HepG2 (cell line): ENCODE results near the gene SLC12A5. TPM values are rescaled to one million over a fixed set of nuclear protein-coding genes. Genes with fewer than 3 reads are reported as not detected.

ENCODE experiments used
- DNMT3B ChIP-seq: conservative IDR thresholded peaks from 2 replicates; pipeline ENCODE4 v1.6.1; 2016; ENCODE audit warnings: missing biosample characterization, control low read depth
- KAT2B ChIP-seq: fragments of 150-350 bp; IDR thresholded peaks from 2 replicates; pipeline ENCODE4 v1.6.1; 2014; ENCODE audit warnings: low read depth, low read length, borderline replicate concordance
- NCOA5 ChIP-seq: sonication (generic); formaldehyde crosslinking; IDR thresholded peaks from 2 replicates; pipeline ENCODE4 v1.4.0; 2020; ENCODE audit warnings: missing genetic modification reagents
- SP2 ChIP-seq: sonication (generic); formaldehyde crosslinking; IDR thresholded peaks from 2 replicates; pipeline ENCODE4 v1.5.1; 2020; ENCODE audit warnings: mild to moderate bottlenecking, missing genetic modification reagents
- SRSF9 ChIP-seq: fragments of 200-400 bp; formaldehyde crosslinking; IDR thresholded peaks from 2 replicates; pipeline ENCODE4 v1.6.1; 2018; ENCODE audit warnings: borderline replicate concordance, mild to moderate bottlenecking, low read depth, low read length; ENCODE audit not compliant: insufficient read depth, poor library complexity, severe bottlenecking
- ZFX ChIP-seq: sonication (generic); formaldehyde crosslinking; IDR thresholded peaks from 2 replicates; pipeline ENCODE4 v1.4.0; 2020; ENCODE audit warnings: mild to moderate bottlenecking, low read depth, missing genetic modification reagents, moderate library complexity
- ZNF550 ChIP-seq: sonication (generic); formaldehyde crosslinking; IDR thresholded peaks from 2 replicates; pipeline ENCODE4 v1.4.0; 2020; ENCODE audit warnings: mild to moderate bottlenecking, missing genetic modification reagents, borderline replicate concordance
- ZNF562 ChIP-seq: sonication (generic); formaldehyde crosslinking; IDR thresholded peaks from 2 replicates; pipeline ENCODE4 v1.8.0; 2022; ENCODE audit warnings: missing genetic modification reagents, borderline replicate concordance
- ZNF615 ChIP-seq: sonication (generic); formaldehyde crosslinking; IDR thresholded peaks from 2 replicates; pipeline ENCODE4 v1.5.0; 2020; ENCODE audit warnings: mild to moderate bottlenecking, missing genetic modification reagents, borderline replicate concordance
- ZNF776 ChIP-seq: sonication (generic); formaldehyde crosslinking; IDR thresholded peaks from 2 replicates; pipeline ENCODE4 v1.4.0; 2020; ENCODE audit warnings: mild to moderate bottlenecking, missing genetic modification reagents
- polyA plus RNA-seq, 8 experiments: library from polyadenylated mRNA; depleted of rRNA in 3 of 8; stranded (reverse) in 7 of 8; unstranded in 1 of 8; fragments of >200 nt; fragmentation: Illumina TruSeq in 4 of 8; extraction: Trizol in 4 of 8; gene quantifications; 2 replicates each; pipeline versions ENCODE4 v1.2.1 to v1.2.3, GENCODE V29; 2011 to 2016; ENCODE audit warnings: low read depth in 4 of 8, missing spikeins in 1 of 8, mixed read lengths in 1 of 8; ENCODE audit not compliant: insufficient read depth in 1 of 8
- total RNA-seq, 5 experiments: library from RNA; depleted of rRNA; stranded (reverse); fragments of >200 nt; fragmentation: Illumina TruSeq; extraction: Trizol; gene quantifications; 2 replicates each; pipeline ENCODE4 v1.2.3, GENCODE V29; 2016; ENCODE audit warnings: low read depth in 1 of 5
- TF ChIP-seq, protein P1 (sequence below): sonication (generic); formaldehyde crosslinking; IDR thresholded peaks from 2 replicates; pipeline ENCODE4 v1.4.0; 2020; ENCODE audit warnings: missing genetic modification reagents, borderline replicate concordance
- TF ChIP-seq, protein P2 (sequence below): sonication (generic); IDR thresholded peaks from 2 replicates; pipeline ENCODE4 v1.6.1; 2016; ENCODE audit warnings: low read depth, borderline replicate concordance
- TF ChIP-seq, protein P3 (sequence below): sonication (generic); formaldehyde crosslinking; conservative IDR thresholded peaks from 2 replicates; pipeline ENCODE4 v1.5.0; 2020; ENCODE audit warnings: missing genetic modification reagents
- TF ChIP-seq, protein P4 (sequence below): sonication (generic); formaldehyde crosslinking; IDR thresholded peaks from 2 replicates; pipeline ENCODE4 v1.9.0; 2021; ENCODE audit warnings: missing genetic modification reagents, borderline replicate concordance
- TF ChIP-seq, protein P5 (sequence below): sonication (generic); formaldehyde crosslinking; IDR thresholded peaks from 2 replicates; pipeline ENCODE4 v1.4.0; 2020; ENCODE audit warnings: missing genetic modification reagents, borderline replicate concordance

Gene SLC12A5
- total and polyA plus RNA-seq, 2 of the 13 experiments (the other 11 are each of a cell fraction or from before 2014, with no cell fraction given), result 4.3 to 5.4 TPM

DNA sequence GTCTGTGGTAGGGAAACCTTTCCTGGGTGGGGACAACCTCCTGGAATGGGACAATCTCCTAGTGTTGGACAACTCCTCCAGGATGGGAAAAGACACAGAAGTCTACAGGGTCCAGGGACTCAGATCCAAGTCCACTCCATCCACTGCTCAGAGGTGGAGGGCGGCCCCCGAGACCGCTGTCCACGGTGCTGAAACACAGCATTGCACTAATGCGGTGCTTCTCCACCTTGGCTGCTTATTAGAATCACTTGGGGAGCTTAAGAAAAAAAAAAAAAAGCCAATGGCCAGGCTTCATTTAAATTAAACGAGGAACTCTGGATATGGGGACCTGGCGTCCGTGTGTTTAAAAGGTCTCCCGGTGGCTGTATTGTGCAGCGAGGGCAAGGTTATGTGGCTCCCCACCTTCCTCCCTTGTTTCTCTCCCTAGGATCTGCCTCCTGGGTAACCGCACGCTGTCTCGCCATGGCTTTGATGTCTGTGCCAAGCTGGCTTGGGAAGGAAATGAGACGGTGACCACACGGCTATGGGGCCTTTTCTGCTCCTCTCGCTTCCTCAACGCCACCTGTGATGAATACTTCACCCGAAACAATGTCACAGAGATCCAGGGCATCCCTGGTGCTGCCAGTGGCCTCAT, 12.0 kb downstream of the SLC12A5 start (continued):
- TF ChIP-seq SP2, result no peak
- TF ChIP-seq ZNF562 (CRISPR knock-in tag), result no peak
- TF ChIP-seq, protein P1, sequence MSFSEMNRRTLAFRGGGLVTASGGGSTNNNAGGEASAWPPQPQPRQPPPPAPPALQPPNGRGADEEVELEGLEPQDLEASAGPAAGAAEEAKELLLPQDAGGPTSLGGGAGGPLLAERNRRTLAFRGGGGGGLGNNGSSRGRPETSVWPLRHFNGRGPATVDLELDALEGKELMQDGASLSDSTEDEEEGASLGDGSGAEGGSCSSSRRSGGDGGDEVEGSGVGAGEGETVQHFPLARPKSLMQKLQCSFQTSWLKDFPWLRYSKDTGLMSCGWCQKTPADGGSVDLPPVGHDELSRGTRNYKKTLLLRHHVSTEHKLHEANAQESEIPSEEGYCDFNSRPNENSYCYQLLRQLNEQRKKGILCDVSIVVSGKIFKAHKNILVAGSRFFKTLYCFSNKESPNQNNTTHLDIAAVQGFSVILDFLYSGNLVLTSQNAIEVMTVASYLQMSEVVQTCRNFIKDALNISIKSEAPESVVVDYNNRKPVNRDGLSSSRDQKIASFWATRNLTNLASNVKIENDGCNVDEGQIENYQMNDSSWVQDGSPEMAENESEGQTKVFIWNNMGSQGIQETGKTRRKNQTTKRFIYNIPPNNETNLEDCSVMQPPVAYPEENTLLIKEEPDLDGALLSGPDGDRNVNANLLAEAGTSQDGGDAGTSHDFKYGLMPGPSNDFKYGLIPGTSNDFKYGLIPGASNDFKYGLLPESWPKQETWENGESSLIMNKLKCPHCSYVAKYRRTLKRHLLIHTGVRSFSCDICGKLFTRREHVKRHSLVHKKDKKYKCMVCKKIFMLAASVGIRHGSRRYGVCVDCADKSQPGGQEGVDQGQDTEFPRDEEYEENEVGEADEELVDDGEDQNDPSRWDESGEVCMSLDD, result peak; percentile 93; the same call in 1 of the 2 replicates
- TF ChIP-seq, protein P2, sequence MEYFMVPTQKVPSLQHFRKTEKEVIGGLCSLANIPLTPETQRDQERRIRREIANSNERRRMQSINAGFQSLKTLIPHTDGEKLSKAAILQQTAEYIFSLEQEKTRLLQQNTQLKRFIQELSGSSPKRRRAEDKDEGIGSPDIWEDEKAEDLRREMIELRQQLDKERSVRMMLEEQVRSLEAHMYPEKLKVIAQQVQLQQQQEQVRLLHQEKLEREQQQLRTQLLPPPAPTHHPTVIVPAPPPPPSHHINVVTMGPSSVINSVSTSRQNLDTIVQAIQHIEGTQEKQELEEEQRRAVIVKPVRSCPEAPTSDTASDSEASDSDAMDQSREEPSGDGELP, result no peak
- TF ChIP-seq ZFX, result no peak
- TF ChIP-seq KAT2B, result no peak
- TF ChIP-seq, protein P3, sequence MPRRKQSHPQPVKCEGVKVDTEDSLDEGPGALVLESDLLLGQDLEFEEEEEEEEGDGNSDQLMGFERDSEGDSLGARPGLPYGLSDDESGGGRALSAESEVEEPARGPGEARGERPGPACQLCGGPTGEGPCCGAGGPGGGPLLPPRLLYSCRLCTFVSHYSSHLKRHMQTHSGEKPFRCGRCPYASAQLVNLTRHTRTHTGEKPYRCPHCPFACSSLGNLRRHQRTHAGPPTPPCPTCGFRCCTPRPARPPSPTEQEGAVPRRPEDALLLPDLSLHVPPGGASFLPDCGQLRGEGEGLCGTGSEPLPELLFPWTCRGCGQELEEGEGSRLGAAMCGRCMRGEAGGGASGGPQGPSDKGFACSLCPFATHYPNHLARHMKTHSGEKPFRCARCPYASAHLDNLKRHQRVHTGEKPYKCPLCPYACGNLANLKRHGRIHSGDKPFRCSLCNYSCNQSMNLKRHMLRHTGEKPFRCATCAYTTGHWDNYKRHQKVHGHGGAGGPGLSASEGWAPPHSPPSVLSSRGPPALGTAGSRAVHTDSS (CRISPR knock-in tag), result no peak
- TF ChIP-seq, protein P4, sequence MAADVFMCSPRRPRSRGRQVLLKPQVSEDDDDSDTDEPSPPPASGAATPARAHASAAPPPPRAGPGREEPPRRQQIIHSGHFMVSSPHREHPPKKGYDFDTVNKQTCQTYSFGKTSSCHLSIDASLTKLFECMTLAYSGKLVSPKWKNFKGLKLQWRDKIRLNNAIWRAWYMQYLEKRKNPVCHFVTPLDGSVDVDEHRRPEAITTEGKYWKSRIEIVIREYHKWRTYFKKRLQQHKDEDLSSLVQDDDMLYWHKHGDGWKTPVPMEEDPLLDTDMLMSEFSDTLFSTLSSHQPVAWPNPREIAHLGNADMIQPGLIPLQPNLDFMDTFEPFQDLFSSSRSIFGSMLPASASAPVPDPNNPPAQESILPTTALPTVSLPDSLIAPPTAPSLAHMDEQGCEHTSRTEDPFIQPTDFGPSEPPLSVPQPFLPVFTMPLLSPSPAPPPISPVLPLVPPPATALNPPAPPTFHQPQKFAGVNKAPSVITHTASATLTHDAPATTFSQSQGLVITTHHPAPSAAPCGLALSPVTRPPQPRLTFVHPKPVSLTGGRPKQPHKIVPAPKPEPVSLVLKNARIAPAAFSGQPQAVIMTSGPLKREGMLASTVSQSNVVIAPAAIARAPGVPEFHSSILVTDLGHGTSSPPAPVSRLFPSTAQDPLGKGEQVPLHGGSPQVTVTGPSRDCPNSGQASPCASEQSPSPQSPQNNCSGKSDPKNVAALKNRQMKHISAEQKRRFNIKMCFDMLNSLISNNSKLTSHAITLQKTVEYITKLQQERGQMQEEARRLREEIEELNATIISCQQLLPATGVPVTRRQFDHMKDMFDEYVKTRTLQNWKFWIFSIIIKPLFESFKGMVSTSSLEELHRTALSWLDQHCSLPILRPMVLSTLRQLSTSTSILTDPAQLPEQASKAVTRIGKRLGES, result peak; percentile 95
- TF ChIP-seq ZNF550 (CRISPR knock-in tag), result no peak
- TF ChIP-seq SRSF9, result no peak
- 0 out of 2 replicates have a peak, but pooled peaks have one; percentile 59 for TF ChIP-seq ZNF776
- no peak for TF ChIP-seq NCOA5 (CRISPR knock-in tag)
- TF ChIP-seq, protein P5, sequence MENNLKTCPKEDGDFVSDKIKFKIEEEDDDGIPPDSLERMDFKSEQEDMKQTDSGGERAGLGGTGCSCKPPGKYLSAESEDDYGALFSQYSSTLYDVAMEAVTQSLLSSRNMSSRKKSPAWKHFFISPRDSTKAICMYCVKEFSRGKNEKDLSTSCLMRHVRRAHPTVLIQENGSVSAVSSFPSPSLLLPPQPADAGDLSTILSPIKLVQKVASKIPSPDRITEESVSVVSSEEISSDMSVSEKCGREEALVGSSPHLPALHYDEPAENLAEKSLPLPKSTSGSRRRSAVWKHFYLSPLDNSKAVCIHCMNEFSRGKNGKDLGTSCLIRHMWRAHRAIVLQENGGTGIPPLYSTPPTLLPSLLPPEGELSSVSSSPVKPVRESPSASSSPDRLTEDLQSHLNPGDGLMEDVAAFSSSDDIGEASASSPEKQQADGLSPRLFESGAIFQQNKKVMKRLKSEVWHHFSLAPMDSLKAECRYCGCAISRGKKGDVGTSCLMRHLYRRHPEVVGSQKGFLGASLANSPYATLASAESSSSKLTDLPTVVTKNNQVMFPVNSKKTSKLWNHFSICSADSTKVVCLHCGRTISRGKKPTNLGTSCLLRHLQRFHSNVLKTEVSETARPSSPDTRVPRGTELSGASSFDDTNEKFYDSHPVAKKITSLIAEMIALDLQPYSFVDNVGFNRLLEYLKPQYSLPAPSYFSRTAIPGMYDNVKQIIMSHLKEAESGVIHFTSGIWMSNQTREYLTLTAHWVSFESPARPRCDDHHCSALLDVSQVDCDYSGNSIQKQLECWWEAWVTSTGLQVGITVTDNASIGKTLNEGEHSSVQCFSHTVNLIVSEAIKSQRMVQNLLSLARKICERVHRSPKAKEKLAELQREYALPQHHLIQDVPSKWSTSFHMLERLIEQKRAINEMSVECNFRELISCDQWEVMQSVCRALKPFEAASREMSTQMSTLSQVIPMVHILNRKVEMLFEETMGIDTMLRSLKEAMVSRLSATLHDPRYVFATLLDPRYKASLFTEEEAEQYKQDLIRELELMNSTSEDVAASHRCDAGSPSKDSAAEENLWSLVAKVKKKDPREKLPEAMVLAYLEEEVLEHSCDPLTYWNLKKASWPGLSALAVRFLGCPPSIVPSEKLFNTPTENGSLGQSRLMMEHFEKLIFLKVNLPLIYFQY (CRISPR knock-in tag), result peak; percentile 92
- peak; percentile 98 for TF ChIP-seq DNMT3B
- TF ChIP-seq ZNF615, result peak; percentile 80; the same call in 1 of the 2 replicates
